ENCODE measurements around the gene SHLD1. TPM values are rescaled to one million over a fixed set of nuclear protein-coding genes. Genes with fewer than 3 reads are reported as not detected.

The SHLD1 gene
- total RNA-seq, 1 donor, result 1.7 TPM

- no peak for TF ChIP-seq CTCF (IDR thresholded peaks at IDR 0.05; ENCODE audit: insufficient read depth, low read depth, low read length)
- no peak overlapping the region for H3K4me3 ChIP-seq (ENCODE audit: low read depth, low read length)
- no peak for DNase-seq (ENCODE audit: low read depth)
Observed at GRCh38 chr20:5877128-5877527, 126.9 kb downstream of the SHLD1 start.

- DNase-seq (ENCODE audit: low read depth), result no peak
- no peak overlapping the region for H3K4me3 ChIP-seq (ENCODE audit: low read depth, low read length)
- no peak for TF ChIP-seq CTCF (IDR thresholded peaks at IDR 0.05; ENCODE audit: insufficient read depth, low read depth, low read length)
Observed at GRCh38 chr20:5880326-5880725, 130.1 kb downstream of the SHLD1 start.

- no peak for TF ChIP-seq CTCF (IDR thresholded peaks at IDR 0.05; ENCODE audit: insufficient read depth, low read depth, low read length)
- no peak for DNase-seq (ENCODE audit: low read depth)
- no peak overlapping the region for H3K4me3 ChIP-seq (ENCODE audit: low read depth, low read length)
Observed at GRCh38 chr20:5881703-5882102, 131.5 kb downstream of the SHLD1 start.

- TF ChIP-seq CTCF (IDR thresholded peaks at IDR 0.05; ENCODE audit: insufficient read depth, low read depth, low read length), result no peak
- H3K4me3 ChIP-seq (ENCODE audit: low read depth, low read length), result no peak overlapping the region
- DNase-seq (ENCODE audit: low read depth), result no peak
Observed at GRCh38 chr20:5882166-5882565, 132.0 kb downstream of the SHLD1 start.

- no peak overlapping the region for H3K4me3 ChIP-seq (ENCODE audit: low read depth, low read length)
- TF ChIP-seq CTCF (IDR thresholded peaks at IDR 0.05; ENCODE audit: insufficient read depth, low read depth, low read length), result no peak
- DNase-seq (ENCODE audit: low read depth), result no peak
Observed at GRCh38 chr20:5884465-5885335, 134.5 kb downstream of the SHLD1 start.

- no peak for DNase-seq (ENCODE audit: low read depth)
- no peak overlapping the region for H3K4me3 ChIP-seq (ENCODE audit: low read depth, low read length)
- no peak for TF ChIP-seq CTCF (IDR thresholded peaks at IDR 0.05; ENCODE audit: insufficient read depth, low read depth, low read length)
Observed at GRCh38 chr20:5885866-5886265, 135.7 kb downstream of the SHLD1 start.

Data from fibroblast of villous mesenchyme (primary cell).